ENCODE results near the gene CALML3. TPM values are rescaled to one million over a fixed set of nuclear protein-coding genes. Genes with fewer than 3 reads are reported as not detected.

Gene CALML3
- total RNA-seq, 2 experiments from 2014 or later: not detected

- peaks cover 2% of the 10 kb centered on the region for H3K27me3 Mint-ChIP-seq
- no peak for ATAC-seq (ENCODE audit: low read depth)
- DNase-seq: no peak
- no peaks in the 10 kb centered on the region for H3K36me3 Mint-ChIP-seq
- H3K9me3 Mint-ChIP-seq: no peaks in the 10 kb centered on the region
- no peak overlapping the region for H3K27ac Mint-ChIP-seq
- peaks cover 3% of the 10 kb centered on the region for H3K4me1 Mint-ChIP-seq
- POLR2A ChIA-PET: no interaction called here
- no peak overlapping the region for H3K4me3 Mint-ChIP-seq
Observed at GRCh38 chr10:5485948-5486852, 38.6 kb upstream of the CALML3 start.

GRCh38 chr10:5486853-5487235 is 37.9 kb upstream of the CALML3 start:
- Mint-ChIP-seq H3K4me1 (peaks cover 4% of the 10 kb centered on the region), H3K27me3 (peaks cover 2% of the 10 kb centered on the region), H3K4me3 (no peak overlapping the region), H3K27ac (no peak overlapping the region), H3K9me3 (peaks cover under 1% of the 10 kb centered on the region), H3K36me3 (no peaks in the 10 kb centered on the region)
- ATAC-seq (ENCODE audit: low read depth) (no peak), DNase-seq (no peak)
- POLR2A ChIA-PET: no interaction called here

DNA sequence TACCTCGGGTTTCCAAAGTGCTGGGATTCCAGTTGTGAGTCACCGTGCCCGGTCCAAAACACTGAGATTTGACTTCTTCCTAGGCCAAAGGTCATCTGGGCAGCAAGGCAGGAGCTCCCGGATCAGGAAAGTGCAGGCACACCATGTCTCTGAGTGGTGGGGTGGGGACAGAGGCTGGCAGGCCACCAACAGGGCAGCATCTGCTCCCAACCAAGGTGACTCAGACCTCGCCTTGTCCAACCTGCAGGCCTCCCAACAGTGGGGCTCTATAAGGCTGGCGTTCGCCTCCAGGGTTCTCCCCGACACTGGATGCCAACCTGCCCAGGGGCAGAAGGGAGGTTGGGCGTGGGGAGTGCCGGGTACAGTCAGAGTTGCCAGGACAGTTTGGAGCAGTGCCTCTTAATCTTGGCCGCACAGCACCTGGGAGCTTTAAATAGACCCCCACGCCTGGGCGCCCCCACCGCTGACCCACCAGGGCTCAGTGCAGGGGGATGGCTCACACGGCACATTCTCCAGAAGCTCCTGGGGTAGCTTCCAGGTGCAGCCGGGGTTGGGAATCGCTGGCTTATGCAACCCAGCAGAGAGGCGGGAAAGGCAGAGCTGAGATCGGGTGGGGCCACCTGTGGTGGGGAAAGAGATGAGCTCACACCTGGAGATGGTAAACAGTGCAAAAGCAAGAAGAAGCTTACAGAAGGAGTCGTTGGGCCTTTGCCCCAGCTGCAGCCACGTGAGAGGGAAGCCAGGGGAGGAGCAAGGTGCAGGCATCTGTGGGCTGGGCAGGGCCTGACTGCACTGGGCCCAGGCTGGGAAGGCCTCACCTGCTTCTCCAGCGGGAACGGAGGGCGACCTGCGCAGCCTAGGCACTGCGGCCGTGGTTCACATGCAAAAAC is 36.2 kb upstream of the CALML3 start:
- Mint-ChIP-seq H3K27me3 (peaks cover 2% of the 10 kb centered on the region), H3K9me3 (peaks cover 8% of the 10 kb centered on the region), H3K27ac (peak overlapping the region; percentile 24), H3K4me1 (peaks cover 4% of the 10 kb centered on the region), H3K36me3 (no peaks in the 10 kb centered on the region), H3K4me3 (no peak overlapping the region)
- POLR2A ChIA-PET: no interaction called here
- ATAC-seq (ENCODE audit: low read depth) (no peak), DNase-seq (no peak)

DNA sequence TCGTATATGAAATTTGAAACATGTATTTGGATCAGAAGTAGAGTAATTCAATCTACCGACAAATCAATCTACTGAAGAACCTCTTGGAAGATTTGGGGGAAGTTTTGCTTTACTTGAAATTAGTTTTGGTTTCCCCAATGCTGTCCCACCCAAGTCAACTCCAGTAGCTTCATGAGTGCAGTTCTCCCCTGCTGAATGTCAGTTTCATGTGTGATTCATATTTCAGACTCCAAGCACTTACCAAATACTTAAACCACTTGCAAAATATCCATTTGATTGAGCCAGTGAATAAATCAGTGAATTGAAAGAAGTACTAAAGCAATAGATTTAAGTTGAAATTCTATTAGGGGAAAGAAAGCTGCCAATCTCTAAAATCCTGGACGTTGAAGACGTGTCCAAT is 34.7 kb upstream of the CALML3 start:
- ATAC-seq (ENCODE audit: low read depth): no peak

DNA sequence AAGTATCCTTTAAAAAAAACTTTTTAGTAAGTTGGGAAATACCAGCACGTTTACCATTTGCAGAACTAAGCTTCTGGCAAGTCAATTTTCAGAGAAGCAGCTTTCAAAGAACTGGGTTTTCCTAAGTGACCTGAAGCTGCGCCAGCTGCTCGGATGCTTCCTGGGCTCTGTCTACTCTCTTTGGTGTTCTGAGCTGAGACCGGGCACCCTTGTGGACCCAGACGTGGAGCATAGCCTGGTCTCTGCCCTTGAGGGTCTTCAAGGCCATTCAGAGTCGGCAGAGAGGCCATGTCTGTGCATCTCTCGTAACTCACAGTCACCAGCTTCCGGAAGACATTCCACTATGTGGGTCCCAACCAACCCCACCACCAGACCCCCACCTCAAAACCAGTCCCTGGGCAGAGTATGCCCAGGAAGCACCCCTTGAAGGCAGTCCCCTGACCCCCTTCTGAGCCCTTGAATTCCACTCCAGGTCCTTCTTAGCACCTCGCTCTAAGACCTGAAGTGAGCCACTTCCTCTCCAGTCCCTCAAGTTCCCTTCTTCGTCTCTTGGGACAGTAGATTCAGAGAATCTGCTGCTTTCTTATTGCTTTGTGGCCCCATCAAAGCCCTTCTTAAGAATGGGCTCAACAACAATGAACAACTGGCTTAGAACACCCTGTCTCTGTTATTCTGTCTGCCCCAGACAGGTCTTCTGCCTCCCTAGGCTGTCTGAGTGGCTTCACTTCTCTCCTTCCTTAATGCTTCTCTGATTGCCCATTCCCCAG is 33.9 kb upstream of the CALML3 start:
- peaks cover 2% of the 10 kb centered on the region for H3K27me3 Mint-ChIP-seq
- peaks cover 8% of the 10 kb centered on the region for H3K9me3 Mint-ChIP-seq
- ATAC-seq (ENCODE audit: low read depth): no peak
- no peaks in the 10 kb centered on the region for H3K36me3 Mint-ChIP-seq
- no peak overlapping the region for H3K4me3 Mint-ChIP-seq
- POLR2A ChIA-PET: no interaction called here
- no peak for DNase-seq
- H3K27ac Mint-ChIP-seq: no peak overlapping the region
- peaks cover 4% of the 10 kb centered on the region for H3K4me1 Mint-ChIP-seq

More for the DNA sequence above, 34.7 kb upstream of the CALML3 start:
- H3K36me3 Mint-ChIP-seq: no peaks in the 10 kb centered on the region
- H3K4me3 Mint-ChIP-seq: no peak overlapping the region
- H3K4me1 Mint-ChIP-seq: peaks cover 4% of the 10 kb centered on the region
- H3K9me3 Mint-ChIP-seq: peaks cover 8% of the 10 kb centered on the region
- DNase-seq: no peak
- POLR2A ChIA-PET: no interaction called here
- H3K27ac Mint-ChIP-seq: no peak overlapping the region
- peaks cover 2% of the 10 kb centered on the region for H3K27me3 Mint-ChIP-seq

DNA sequence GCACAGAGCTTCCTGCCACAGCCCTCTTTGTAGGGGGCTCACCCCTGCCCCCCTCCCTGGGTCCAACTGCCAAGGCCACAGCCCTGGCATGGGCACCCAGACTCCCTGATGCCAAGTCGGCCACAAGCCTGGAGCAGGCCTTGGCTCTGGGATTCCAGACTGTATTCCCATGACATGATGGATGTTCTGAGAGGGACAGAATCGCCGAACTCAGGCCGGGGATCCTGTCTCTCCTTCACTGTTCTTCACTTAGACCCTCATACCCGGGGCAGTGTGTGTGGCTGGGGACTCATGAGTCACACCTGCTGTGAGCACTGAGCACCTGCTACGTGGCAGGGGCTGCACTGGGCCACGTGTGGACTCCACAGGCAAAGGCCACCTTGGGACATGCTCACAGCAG is 33.3 kb upstream of the CALML3 start:
- POLR2A ChIA-PET: no interaction called here
- peaks cover 2% of the 10 kb centered on the region for H3K27me3 Mint-ChIP-seq
- no peaks in the 10 kb centered on the region for H3K36me3 Mint-ChIP-seq
- no peak for ATAC-seq (ENCODE audit: low read depth)
- DNase-seq: no peak
- H3K4me1 Mint-ChIP-seq: peaks cover 4% of the 10 kb centered on the region
- H3K4me3 Mint-ChIP-seq: no peak overlapping the region
- no peak overlapping the region for H3K27ac Mint-ChIP-seq
- H3K9me3 Mint-ChIP-seq: peaks cover 8% of the 10 kb centered on the region

GRCh38 chr10:5492322-5492855 is 32.4 kb upstream of the CALML3 start:
- DNase-seq (no peak), ATAC-seq (ENCODE audit: low read depth) (no peak)
- POLR2A ChIA-PET: no interaction called here
- peaks cover 8% of the 10 kb centered on the region for H3K9me3 Mint-ChIP-seq
- peaks cover 4% of the 10 kb centered on the region for H3K4me1 Mint-ChIP-seq
- no peaks in the 10 kb centered on the region for H3K36me3 Mint-ChIP-seq
- peaks cover 2% of the 10 kb centered on the region for H3K27me3 Mint-ChIP-seq
- no peak overlapping the region for H3K27ac Mint-ChIP-seq
- no peak overlapping the region for H3K4me3 Mint-ChIP-seq

DNA sequence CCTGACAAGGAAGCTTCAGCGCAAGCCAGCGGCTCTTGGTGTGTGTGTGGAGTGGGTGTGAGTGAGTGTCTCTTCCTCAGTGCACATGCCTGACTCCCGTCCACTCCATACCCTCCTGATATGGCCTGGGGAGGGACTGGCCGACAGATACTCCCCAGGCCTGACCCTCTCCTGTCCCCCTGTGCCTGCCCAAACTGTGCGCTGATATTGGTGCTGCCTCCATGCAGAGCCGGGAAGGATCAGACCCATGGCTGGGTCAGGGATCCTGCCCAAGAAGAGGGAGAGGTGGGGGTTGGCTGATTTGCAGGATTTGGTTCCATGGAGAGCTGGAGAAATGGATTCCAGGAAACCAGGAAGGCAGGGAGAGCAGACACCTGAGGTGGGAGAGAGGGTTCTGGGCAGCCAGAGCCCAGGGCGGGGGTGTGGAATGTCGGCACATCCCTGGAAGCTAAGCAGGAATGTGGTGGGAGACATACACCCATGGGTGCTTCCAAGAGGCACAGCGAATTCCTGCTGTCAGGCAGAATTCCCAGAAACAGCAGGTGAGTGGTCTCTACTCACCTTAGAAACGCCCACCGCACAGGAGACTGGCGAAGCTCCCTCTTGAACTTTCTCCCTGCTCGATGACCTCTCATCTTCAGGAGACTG is 31.7 kb upstream of the CALML3 start:
- H3K4me3 Mint-ChIP-seq: no peak overlapping the region
- H3K4me1 Mint-ChIP-seq: peaks cover 4% of the 10 kb centered on the region
- ATAC-seq (ENCODE audit: low read depth) (no peak), DNase-seq (no peak)
- peak overlapping the region; percentile 11 for H3K27ac Mint-ChIP-seq
- POLR2A ChIA-PET: no interaction called here
- peaks cover 8% of the 10 kb centered on the region for H3K9me3 Mint-ChIP-seq
- peaks cover 2% of the 10 kb centered on the region for H3K27me3 Mint-ChIP-seq
- no peaks in the 10 kb centered on the region for H3K36me3 Mint-ChIP-seq

DNA sequence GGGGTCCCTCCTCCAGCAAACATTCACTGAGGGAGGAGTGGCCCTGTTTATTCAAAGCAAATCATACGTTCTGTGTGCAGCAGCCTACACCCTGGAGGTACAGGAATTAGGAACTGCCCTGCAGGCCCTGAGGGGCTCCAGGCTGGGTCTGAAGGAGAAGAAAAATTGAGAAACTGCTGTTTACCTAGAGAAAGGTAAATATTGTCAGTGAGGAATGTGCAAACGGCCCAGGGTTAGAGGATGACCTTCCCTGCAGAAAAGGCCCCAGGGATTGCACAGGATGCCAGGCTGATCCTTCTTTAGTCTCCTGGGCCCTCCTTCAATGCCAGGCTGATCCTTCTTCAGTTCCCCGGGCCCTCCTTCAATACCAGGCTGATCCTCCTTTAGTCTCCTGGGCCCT is 31.1 kb upstream of the CALML3 start:
- no peaks in the 10 kb centered on the region for H3K36me3 Mint-ChIP-seq
- H3K27ac Mint-ChIP-seq: no peak overlapping the region
- DNase-seq (no peak), ATAC-seq (ENCODE audit: low read depth) (no peak)
- POLR2A ChIA-PET: no interaction called here
- H3K4me3 Mint-ChIP-seq: no peak overlapping the region
- peaks cover 8% of the 10 kb centered on the region for H3K9me3 Mint-ChIP-seq
- H3K4me1 Mint-ChIP-seq: peaks cover 4% of the 10 kb centered on the region
- peaks cover 2% of the 10 kb centered on the region for H3K27me3 Mint-ChIP-seq

- ATAC-seq (ENCODE audit: low read depth) (no peak), DNase-seq (no peak)
- Mint-ChIP-seq H3K9me3 (peaks cover 8% of the 10 kb centered on the region), H3K4me1 (peaks cover 4% of the 10 kb centered on the region), H3K27me3 (peaks cover 2% of the 10 kb centered on the region), H3K4me3 (no peak overlapping the region), H3K27ac (no peak overlapping the region), H3K36me3 (no peaks in the 10 kb centered on the region)
- POLR2A ChIA-PET: no interaction called here
Observed at GRCh38 chr10:5494611-5495010, 30.1 kb upstream of the CALML3 start.

- peaks cover 8% of the 10 kb centered on the region for H3K9me3 Mint-ChIP-seq
- H3K27ac Mint-ChIP-seq: no peak overlapping the region
- H3K4me1 Mint-ChIP-seq: no peaks in the 10 kb centered on the region
- H3K36me3 Mint-ChIP-seq: no peaks in the 10 kb centered on the region
- H3K27me3 Mint-ChIP-seq: peaks cover 12% of the 10 kb centered on the region
- ATAC-seq (ENCODE audit: low read depth) (no peak), DNase-seq (no peak)
- H3K4me3 Mint-ChIP-seq: no peak overlapping the region
- POLR2A ChIA-PET: no interaction called here
Observed at GRCh38 chr10:5496261-5497250, 28.2 kb upstream of the CALML3 start.

DNA sequence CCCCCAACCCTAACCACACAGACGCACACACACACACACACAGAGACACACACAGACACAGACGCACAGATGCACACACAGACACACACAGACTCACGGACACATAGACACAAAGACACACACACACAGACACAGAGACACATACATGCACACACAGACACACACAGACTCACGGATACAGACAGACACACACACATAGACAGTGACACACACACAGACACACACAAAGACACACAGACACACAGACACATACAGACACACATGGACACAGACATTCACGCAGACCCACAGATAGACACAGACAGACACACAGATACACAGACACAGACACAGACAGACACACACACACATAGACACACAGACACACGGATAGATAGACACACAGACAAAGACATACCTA is 27.5 kb upstream of the CALML3 start:
- H3K27ac Mint-ChIP-seq: no peak overlapping the region
- no peak for DNase-seq
- POLR2A ChIA-PET: no interaction called here
- H3K4me1 Mint-ChIP-seq: no peaks in the 10 kb centered on the region
- H3K9me3 Mint-ChIP-seq: peaks cover 5% of the 10 kb centered on the region
- ATAC-seq (ENCODE audit: low read depth): no peak
- H3K27me3 Mint-ChIP-seq: peaks cover 12% of the 10 kb centered on the region
- H3K36me3 Mint-ChIP-seq: no peaks in the 10 kb centered on the region
- no peak overlapping the region for H3K4me3 Mint-ChIP-seq

Measured in activated naive CD8-positive, alpha-beta T cell treated with anti-CD3 and anti-CD28 coated beads, Interleukin-2, amount 10 ng/mL, durations not matched to agents 7 days and 5 days (primary cell).